ENCODE measurements around the gene RGL3.
"Not testable (repeated sequence)": the region's sequence is repeated elsewhere in the genome, so short reads cannot be mapped to it uniquely, and the experiment has no call there.

The RGL3 gene

GRCh38 chr19:11418549-11419506 is at the start of gene RGL3:
Gene RGL3 (minus strand): TSS chr19:11419314. CDS start chr19:11419278, 36 bp downstream.
- no peak for DNase-seq (ENCODE audit: low spot score)

GRCh38 chr19:11468266-11468845 is 49.2 kb upstream of the RGL3 start:
- not testable (repeated sequence) for DNase-seq (ENCODE audit: low spot score)

- no peak for DNase-seq (ENCODE audit: low spot score)
These were observed 46.5 kb upstream of the RGL3 start for GRCh38 chr19:11465600-11465999.

GRCh38 chr19:11464333-11465265 is 45.5 kb upstream of the RGL3 start:
- DNase-seq (ENCODE audit: low spot score) = no peak

GRCh38 chr19:11463391-11463790 is 44.3 kb upstream of the RGL3 start:
- no peak for DNase-seq (ENCODE audit: low spot score)

- no peak for DNase-seq (ENCODE audit: low spot score)
These were observed 42.3 kb upstream of the RGL3 start for GRCh38 chr19:11461453-11461852.

- no peak for DNase-seq (ENCODE audit: low spot score)
These were observed 41.1 kb upstream of the RGL3 start for GRCh38 chr19:11460207-11460606.

- not testable (repeated sequence) for DNase-seq (ENCODE audit: low spot score)
These were observed 39.8 kb upstream of the RGL3 start for GRCh38 chr19:11458912-11459311.

GRCh38 chr19:11458236-11458900 is 39.3 kb upstream of the RGL3 start:
- DNase-seq (ENCODE audit: low spot score) = no peak

- DNase-seq (ENCODE audit: low spot score) = no peak
These were observed 38.7 kb upstream of the RGL3 start for GRCh38 chr19:11457831-11458230.

- no peak for DNase-seq (ENCODE audit: low spot score)
These were observed 38.0 kb upstream of the RGL3 start for GRCh38 chr19:11457115-11457514.

- no peak for DNase-seq (ENCODE audit: low spot score)
These were observed 37.5 kb upstream of the RGL3 start for GRCh38 chr19:11456659-11457058.

- not testable (repeated sequence) for DNase-seq (ENCODE audit: low spot score)
These were observed 36.1 kb upstream of the RGL3 start for GRCh38 chr19:11455233-11455554.

GRCh38 chr19:11453468-11454341 is 34.6 kb upstream of the RGL3 start:
- no peak for DNase-seq (ENCODE audit: low spot score)

- no peak for DNase-seq (ENCODE audit: low spot score)
These were observed 33.7 kb upstream of the RGL3 start for GRCh38 chr19:11452620-11453310.

- DNase-seq (ENCODE audit: low spot score) = no peak
These were observed 32.9 kb upstream of the RGL3 start for GRCh38 chr19:11451871-11452619.

GRCh38 chr19:11451327-11451870 is 32.3 kb upstream of the RGL3 start:
- DNase-seq (ENCODE audit: low spot score) = no peak

- no peak for DNase-seq (ENCODE audit: low spot score)
These were observed 31.6 kb upstream of the RGL3 start for GRCh38 chr19:11450570-11451326.
